Fibroblast of villous mesenchyme (primary cell): Measurements from ENCODE around the gene CEP70. TPM values are rescaled to one million over a fixed set of nuclear protein-coding genes. Genes with fewer than 3 reads are reported as not detected.
"Not testable (repeated sequence)": the region's sequence is repeated elsewhere in the genome, so short reads cannot be mapped to it uniquely, and the experiment has no call there.

ENCODE experiments used
- DNase-seq: peaks from one replicate; pipeline ENCODE4 v3.0.0-alpha.2; 2010; ENCODE audit warnings: low read depth
- H3K4me3 ChIP-seq: 2 replicates; pipeline ENCODE4 v1.5.1; 2011; ENCODE audit warnings: low read depth, mild to moderate bottlenecking, low read length
- total RNA-seq: library from RNA; depleted of rRNA; stranded (reverse); fragments of >200 nt; gene quantifications from 2 replicates; pipeline ENCODE4 v1.2.3, GENCODE V29; 2012
- TF ChIP-seq, protein P1 (sequence below): IDR thresholded peaks from 2 replicates; pipeline ENCODE4 v1.5.1; 2012; ENCODE audit warnings: low read depth, mild to moderate bottlenecking, low read length; ENCODE audit not compliant: insufficient read depth

CEP70 gene
- total RNA-seq, 1 donor, result 29.4 TPM

DNA sequence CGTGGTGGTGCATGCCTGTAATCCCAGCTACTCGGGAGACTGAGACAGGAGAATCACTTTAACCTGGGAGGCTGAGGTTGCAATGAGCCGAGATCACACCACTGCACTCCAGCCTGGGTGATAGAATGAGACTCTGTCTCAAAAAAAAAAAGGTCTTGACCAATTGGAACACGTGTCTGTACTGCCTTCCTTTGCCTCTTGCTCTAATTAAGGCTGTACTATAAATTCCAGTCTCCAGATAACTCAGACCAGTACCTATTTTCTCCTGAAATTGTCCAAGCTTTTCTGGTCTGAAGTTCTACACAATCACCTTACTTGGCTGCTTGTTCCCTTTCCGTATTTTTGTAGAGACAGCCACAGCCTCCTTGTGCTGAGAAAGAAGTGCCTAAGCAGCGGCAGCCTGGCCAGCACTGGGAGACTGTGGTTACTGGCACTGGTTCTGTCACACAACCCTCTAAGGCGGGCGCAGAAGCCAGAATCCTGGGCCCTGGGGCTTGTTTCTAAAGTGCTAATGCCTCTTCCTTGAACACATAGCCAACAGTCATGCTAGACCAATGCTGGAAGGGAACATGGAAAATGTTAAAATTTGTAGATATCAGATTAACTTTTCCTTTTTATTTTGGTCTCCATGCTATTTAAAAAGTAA, 6.2 kb upstream of the CEP70 start:
- no peak overlapping the region for H3K4me3 ChIP-seq
- no peak for DNase-seq
- TF ChIP-seq, protein P1, sequence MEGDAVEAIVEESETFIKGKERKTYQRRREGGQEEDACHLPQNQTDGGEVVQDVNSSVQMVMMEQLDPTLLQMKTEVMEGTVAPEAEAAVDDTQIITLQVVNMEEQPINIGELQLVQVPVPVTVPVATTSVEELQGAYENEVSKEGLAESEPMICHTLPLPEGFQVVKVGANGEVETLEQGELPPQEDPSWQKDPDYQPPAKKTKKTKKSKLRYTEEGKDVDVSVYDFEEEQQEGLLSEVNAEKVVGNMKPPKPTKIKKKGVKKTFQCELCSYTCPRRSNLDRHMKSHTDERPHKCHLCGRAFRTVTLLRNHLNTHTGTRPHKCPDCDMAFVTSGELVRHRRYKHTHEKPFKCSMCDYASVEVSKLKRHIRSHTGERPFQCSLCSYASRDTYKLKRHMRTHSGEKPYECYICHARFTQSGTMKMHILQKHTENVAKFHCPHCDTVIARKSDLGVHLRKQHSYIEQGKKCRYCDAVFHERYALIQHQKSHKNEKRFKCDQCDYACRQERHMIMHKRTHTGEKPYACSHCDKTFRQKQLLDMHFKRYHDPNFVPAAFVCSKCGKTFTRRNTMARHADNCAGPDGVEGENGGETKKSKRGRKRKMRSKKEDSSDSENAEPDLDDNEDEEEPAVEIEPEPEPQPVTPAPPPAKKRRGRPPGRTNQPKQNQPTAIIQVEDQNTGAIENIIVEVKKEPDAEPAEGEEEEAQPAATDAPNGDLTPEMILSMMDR, result no peak

DNA sequence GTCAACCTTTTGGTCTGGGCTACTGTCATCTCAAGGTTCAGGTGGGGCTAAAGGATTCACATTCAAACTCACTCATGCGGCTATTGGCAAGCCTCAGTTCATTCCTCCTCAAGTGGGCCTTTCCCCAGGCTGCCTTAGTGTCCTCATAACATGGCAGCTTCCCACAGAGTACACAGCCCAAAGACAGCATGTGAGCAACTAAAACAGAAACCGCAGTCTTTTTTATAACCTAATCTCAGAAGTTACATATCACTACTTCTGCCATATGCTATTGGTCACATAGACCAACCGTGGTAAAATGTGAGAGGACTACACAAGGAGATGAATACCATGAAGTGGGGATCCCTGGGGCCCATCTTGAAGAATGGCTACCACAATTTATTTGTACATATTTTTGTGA, 4.5 kb upstream of the CEP70 start:
- TF ChIP-seq, protein P1, result no peak
- H3K4me3 ChIP-seq, result no peak overlapping the region

DNA sequence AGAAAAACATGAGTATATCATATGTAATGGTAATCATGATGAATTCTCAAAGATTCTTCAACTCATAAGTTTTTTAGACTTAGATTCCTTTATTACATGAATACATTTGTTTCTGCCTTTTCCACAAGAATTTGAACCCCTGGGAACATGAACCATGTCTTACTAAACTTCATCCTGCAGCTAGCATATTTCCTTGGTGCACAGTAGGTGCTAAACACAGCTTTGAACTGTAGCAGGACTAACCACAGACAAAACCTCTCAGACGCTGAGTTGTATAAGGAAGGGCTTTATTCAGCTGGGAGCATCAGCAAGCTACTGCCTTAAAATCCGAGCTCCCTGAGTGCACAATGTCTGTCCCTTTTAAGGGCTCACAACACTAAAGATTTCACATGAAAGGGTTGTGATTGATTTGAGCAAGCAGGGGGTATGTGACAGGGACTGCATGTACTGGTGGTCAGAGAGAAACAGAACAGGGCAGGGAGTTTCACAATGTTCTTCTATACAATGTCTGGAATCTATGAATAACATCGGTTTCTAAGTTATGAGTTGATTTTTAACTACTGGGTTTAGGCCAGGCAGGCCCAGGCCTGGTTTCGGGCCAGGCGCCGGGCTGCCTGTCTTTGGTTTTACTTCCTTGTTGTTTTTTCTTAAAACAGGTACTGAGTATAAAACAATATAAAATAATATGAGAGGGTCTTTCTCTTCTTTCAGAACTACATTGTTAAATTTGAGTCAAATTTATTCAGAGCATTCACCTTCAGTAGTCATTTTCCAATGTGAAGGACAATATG, 3.3 kb upstream of the CEP70 start:
- not testable (repeated sequence) for DNase-seq, H3K4me3 ChIP-seq

More for the DNA sequence above, 4.5 kb upstream of the CEP70 start:
- DNase-seq, result no peak

DNA sequence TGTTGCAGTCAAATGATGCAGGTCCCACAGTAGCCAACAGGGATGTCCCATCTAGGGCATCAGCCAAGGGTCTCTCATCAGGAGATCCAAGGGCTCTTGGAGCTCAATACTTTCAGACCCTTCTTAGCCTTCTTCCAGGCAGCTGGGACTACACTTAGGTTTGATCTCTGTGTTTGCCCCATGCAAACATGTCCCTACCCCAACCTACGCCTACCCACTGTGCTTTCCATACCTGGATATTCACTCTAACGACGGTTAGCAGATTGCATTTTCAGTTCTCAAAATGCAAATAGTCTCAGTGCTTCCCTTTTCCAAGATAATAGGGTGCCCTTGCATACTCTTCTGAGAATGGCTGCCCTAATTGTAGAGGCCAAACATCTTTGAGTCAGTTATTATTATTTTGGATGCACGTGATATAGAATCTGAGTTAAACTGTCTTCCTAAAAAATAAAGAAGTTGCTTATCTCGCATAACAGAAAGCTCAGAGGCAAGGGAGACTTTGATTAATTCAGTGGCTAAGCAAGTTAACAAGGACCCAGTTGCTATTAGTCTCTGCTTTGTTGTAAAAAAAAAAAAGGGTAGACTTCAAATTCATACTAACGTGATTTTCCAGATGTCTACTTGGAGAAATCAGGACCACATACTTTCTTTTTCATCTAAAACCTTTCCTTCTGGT, 1.0 kb upstream of the CEP70 start:
- TF ChIP-seq, protein P1, result no peak
- no peak for DNase-seq
- H3K4me3 ChIP-seq, result peak overlapping the region; percentile 69

DNA sequence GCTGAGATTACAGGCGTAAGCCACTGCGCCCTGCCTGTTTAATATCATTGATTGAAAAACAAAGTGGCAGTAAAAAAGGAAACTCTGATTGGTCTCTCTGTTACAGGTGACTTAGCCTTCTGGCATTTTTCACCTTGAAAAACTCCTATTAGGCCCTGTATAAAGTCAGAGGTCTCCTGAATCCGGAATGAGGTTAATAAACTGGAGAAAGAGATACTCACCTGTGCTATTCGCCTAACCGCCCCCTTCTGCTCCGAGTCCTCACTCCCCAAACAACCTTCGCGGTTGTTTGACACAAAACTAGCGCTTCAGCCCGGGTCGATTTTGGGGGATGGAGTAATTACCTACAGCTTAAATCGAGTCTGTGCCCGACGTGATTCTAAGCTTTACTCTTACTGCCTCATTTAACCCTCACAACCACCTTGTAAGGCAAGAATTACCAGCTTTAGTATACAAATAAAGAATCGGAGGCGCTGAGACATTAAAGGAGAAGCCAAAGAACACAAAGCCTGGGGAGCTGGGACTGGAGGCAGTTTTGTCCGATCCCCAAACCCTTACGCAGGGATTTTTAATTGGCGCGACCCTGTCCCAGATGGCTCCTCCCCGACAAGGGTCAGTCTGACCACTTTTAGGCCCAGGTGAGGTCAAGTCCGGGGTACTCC, 441 bp downstream of the CEP70 start:
- H3K4me3 ChIP-seq, result peak overlapping the region; percentile 69
- TF ChIP-seq, protein P1, result no peak
- DNase-seq, result no peak

DNA sequence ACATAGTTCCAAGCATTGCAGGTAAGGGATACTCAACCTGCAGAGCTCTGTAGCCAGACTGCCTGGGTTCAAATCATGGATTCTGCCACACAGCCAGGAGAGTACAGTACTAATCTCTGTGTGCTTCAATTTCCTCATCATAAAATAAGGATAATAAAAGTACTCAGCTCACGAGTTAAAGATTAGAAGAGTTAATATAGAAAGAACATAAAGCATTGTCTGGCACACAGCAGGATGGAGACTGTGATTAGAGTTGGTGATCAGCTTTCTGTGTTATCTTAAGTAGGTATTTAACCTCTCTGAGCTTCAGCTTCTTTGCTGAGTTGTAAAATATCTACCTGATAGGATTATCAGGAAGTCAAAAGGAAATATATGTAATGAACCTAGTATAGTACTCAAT, 2.7 kb downstream of the CEP70 start:
- DNase-seq, result no peak
- TF ChIP-seq, protein P1, result no peak
- no peak overlapping the region for H3K4me3 ChIP-seq

DNA sequence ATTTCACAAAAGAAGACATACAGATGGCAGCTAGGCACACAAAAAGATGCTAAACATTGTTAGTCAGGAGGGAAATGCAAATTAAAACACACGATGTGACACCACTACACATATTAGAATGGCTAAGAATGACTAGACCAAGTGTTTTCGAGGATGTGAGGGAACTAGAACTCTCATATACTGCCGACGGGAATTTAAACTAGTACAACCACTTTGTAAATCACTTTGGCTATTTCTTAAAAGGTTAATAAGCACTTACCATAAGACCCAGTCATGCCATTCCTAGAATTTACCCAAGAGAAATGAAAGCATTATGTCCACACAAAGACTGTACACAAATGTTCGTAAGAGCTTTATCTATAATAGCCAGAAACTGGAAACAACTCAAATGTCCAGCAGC, 5.6 kb downstream of the CEP70 start:
- TF ChIP-seq, protein P1, result no peak

More for the DNA sequence above, 5.6 kb downstream of the CEP70 start:
- no peak for DNase-seq
- H3K4me3 ChIP-seq, result no peak overlapping the region
